A673 (cell line): ENCODE results near the gene ST8SIA5. TPM values are rescaled to one million over a fixed set of nuclear protein-coding genes. Genes with fewer than 3 reads are reported as not detected.

ENCODE experiments used
- BruUV-seq: library from RNA; stranded (reverse); fragments of 400-500 nt; replicated peaks from 2 replicates; lab custom pipeline; 2021; lab: Mats Ljungman, UMichigan
- CTCF ChIA-PET: fragments of 300-600 bp; sonication (Branson Sonifier 250); formaldehyde crosslinking; loops from one replicate; lab custom pipeline; 2022; ENCODE audit warnings: antibody characterized with exemption; lab: Charles Lee
- POLR2A ChIA-PET: fragments of 300-600 bp; sonication (Branson Sonifier 250); formaldehyde crosslinking; loops from one replicate; lab custom pipeline; 2022; ENCODE audit warnings: antibody characterized with exemption; ENCODE audit not compliant: low non-redundant PET; lab: Charles Lee
- DNase-seq: peaks from one replicate; pipeline ENCODE4 v3.0.0-alpha.2; 2015; ENCODE audit warnings: low spot score
- H3K27ac ChIP-seq: fragments of 200-600 bp; sonication (generic); 2 replicates; pipeline ENCODE4 v1.5.1; 2016; ENCODE audit warnings: mixed run types, low read depth, mild to moderate bottlenecking, mixed read lengths, antibody characterized with exemption, low read length; ENCODE audit not compliant: poor library complexity, severe bottlenecking
- H3K27me3 ChIP-seq: fragments of 200-600 bp; sonication (generic); replicated peaks from 2 replicates; pipeline ENCODE4 v1.6.1; 2017; ENCODE audit warnings: mixed run types, low read depth, mild to moderate bottlenecking, mixed read lengths, antibody characterized with exemption, low read length; ENCODE audit not compliant: insufficient read depth, poor library complexity
- H3K36me3 ChIP-seq: fragments of 200-600 bp; sonication (generic); 2 replicates; pipeline ENCODE4 v1.6.1; 2016; ENCODE audit warnings: mixed run types, mild to moderate bottlenecking, mixed read lengths, antibody characterized with exemption, low read length; ENCODE audit not compliant: insufficient read depth, poor library complexity, severe bottlenecking
- H3K4me1 ChIP-seq: fragments of 200-600 bp; sonication (generic); 2 replicates; pipeline ENCODE4 v1.6.1; 2017; ENCODE audit warnings: mixed run types, mild to moderate bottlenecking, mixed read lengths, antibody characterized with exemption, low read length; ENCODE audit not compliant: insufficient read depth, poor library complexity, severe bottlenecking
- H3K4me3 ChIP-seq: fragments of 200-600 bp; sonication (generic); 2 replicates; pipeline ENCODE4 v1.5.1; 2016; ENCODE audit warnings: low read depth, mixed run types, mild to moderate bottlenecking, mixed read lengths, low read length; ENCODE audit not compliant: poor library complexity, severe bottlenecking
- H3K9me3 ChIP-seq: fragments of 200-600 bp; sonication (generic); 2 replicates; pipeline ENCODE4 v1.6.1; 2016; ENCODE audit warnings: mixed run types, low read depth, mild to moderate bottlenecking, mixed read lengths, antibody characterized with exemption, low read length; ENCODE audit not compliant: poor library complexity, severe bottlenecking
- CTCF ChIP-seq: fragments of 300-800, 200-600 bp; sonication (generic); conservative IDR thresholded peaks from 2 replicates; pipeline ENCODE4 v1.5.1; 2017; ENCODE audit warnings: low read depth, mild to moderate bottlenecking, antibody characterized with exemption, low read length, moderate library complexity, mixed read lengths
- EZH2 ChIP-seq: fragments of 200-600 bp; sonication (generic); IDR thresholded peaks from 2 replicates; pipeline ENCODE4 v1.6.1; 2017; ENCODE audit warnings: borderline replicate concordance, low read depth, mild to moderate bottlenecking, mixed read lengths, antibody characterized with exemption, low read length; ENCODE audit not compliant: poor library complexity, severe bottlenecking
- intact Hi-C: fragments of 100-400 bp; cut with micrococcal nuclease; formaldehyde crosslinking; loops from one replicate; pipeline ENCODE4 v1.10.0; 2022; ENCODE audit not compliant: unreplicated experiment
- total RNA-seq: library from RNA; stranded (reverse); gene quantifications from 2 replicates; pipeline ENCODE4 v1.2.3, GENCODE V29; 2021

ST8SIA5 gene
- total RNA-seq, 1 experiment from 2014 or later: 17.9 TPM

GRCh38 chr18:46740046-46740445 lies 16.8 kb downstream of the ST8SIA5 start:
- peaks cover 12% of the 10 kb centered on the region for H3K9me3 ChIP-seq
- BruUV-seq: no TSS peak
- no peaks in the 10 kb centered on the region for H3K27me3 ChIP-seq
- CTCF ChIA-PET: no interaction called here
- H3K27ac ChIP-seq: no peak overlapping the region
- intact Hi-C loops: no loop called here
- POLR2A ChIA-PET: no interaction called here
- no peak for DNase-seq
- no peaks in the 10 kb centered on the region for H3K4me1 ChIP-seq
- no peak overlapping the region for H3K4me3 ChIP-seq
- H3K36me3 ChIP-seq: no peaks in the 10 kb centered on the region
- TF ChIP-seq CTCF (no peak), EZH2 (no peak)

DNA sequence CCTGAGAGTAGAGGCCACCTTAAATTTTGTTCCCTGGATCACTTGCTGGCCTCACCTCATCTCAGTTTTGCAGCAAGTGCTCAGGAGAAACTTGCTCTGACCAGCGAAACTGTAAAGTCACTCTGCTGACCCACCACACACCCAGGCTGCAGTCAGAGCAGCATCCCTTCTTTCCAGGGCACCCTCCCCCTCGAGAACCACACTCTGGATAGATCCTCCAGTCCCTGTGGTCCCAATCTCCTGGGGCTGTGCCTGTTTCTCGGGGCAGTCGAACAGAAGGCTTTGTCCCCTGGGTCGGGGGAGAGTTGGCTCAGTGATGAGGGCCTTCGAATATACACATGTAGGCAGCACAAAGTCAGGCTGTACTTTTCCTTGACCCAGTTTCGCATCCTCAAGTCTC lies 18.4 kb downstream of the ST8SIA5 start:
- intact Hi-C loops: no loop called here

DNA sequence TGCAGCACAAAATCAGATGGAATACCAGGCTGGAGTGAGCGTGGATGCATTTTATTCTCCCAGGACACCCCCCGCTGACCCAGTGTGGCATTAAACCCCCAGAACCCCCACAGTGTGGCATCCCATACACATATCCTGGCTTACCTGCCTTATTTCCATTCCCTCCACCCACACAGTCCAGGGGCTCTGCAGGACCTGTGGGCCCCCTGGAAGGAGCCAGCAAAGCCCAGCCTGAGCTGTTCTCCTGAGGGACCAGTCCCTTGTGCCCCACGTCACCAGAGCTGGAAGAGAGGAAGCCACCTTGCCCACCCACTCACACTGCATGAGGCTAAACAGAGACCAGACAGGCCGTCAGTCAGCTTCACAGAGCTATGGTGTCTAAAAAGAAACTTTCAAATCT lies 20.1 kb downstream of the ST8SIA5 start:
- Histone ChIP-seq H3K9me3 (peaks cover 12% of the 10 kb centered on the region), H3K4me3 (no peak overlapping the region), H3K27me3 (no peaks in the 10 kb centered on the region), H3K4me1 (no peaks in the 10 kb centered on the region), H3K27ac (no peak overlapping the region), H3K36me3 (no peaks in the 10 kb centered on the region)
- CTCF ChIA-PET: no interaction called here
- POLR2A ChIA-PET: no interaction called here
- intact Hi-C loops: no loop called here
- DNase-seq: no peak
- TF ChIP-seq EZH2: no peak
- TF ChIP-seq CTCF: no peak
- BruUV-seq: no TSS peak

More for the DNA sequence above, 18.4 kb downstream of the ST8SIA5 start:
- BruUV-seq: no TSS peak
- no peak for TF ChIP-seq EZH2
- no peak for TF ChIP-seq CTCF
- Histone ChIP-seq H3K36me3 (no peaks in the 10 kb centered on the region), H3K9me3 (peaks cover 12% of the 10 kb centered on the region), H3K4me3 (no peak overlapping the region), H3K4me1 (no peaks in the 10 kb centered on the region), H3K27me3 (no peaks in the 10 kb centered on the region), H3K27ac (no peak overlapping the region)
- CTCF ChIA-PET: no interaction called here
- no peak for DNase-seq
- POLR2A ChIA-PET: no interaction called here
